ENCODE measurements around the gene HAP1. TPM values are rescaled to one million over a fixed set of nuclear protein-coding genes. Genes with fewer than 3 reads are reported as not detected.
"Not testable (repeated sequence)": the region's sequence is repeated elsewhere in the genome, so short reads cannot be mapped to it uniquely, and the experiment has no call there.

The HAP1 gene
- total and polyA plus RNA-seq, 11 donors: 0.07 to 0.35 (median 0.10) TPM; not detected in 6

GRCh38 chr17:41678411-41678906 lies 56.0 kb downstream of the HAP1 start:
- ATAC-seq: peak in 3 of 4 donors; percentile 30 to 50 (median 49)
- peak in 1 of 5 donors; percentile 12 for DNase-seq
- peak overlapping the region; percentile 65 to 92 (median 76) for H3K27ac ChIP-seq
- intact Hi-C loops (cut with DNase I): no loop called here
- no peak for TF ChIP-seq POLR2A (IDR thresholded peaks at IDR 0.05)
- no peak for TF ChIP-seq CTCF (IDR thresholded peaks at IDR 0.05)
- no peaks in the 10 kb centered on the region for H3K9me3 ChIP-seq
- H3K4me3 ChIP-seq: peak overlapping the region in 10 of 12 donors; percentile 16 to 52 (median 35)
- no peaks in the 10 kb centered on the region for H3K36me3 ChIP-seq
- WGBS, 4 donors: 87 to 95% (median 92%) methylated on average over 2 of the region's 2 CpGs
- peaks cover 0 to 50% (median 2%) of the 10 kb centered on the region in 12 donors for H3K4me1 ChIP-seq
- no peaks in the 10 kb centered on the region for H3K27me3 ChIP-seq

GRCh38 chr17:41676058-41676419 lies 58.4 kb downstream of the HAP1 start:
- DNase-seq (no peak), ATAC-seq (no peak)
- Histone ChIP-seq H3K9me3 (no peaks in the 10 kb centered on the region), H3K27ac (peak overlapping the region in 1 of 12 donors; percentile 32), H3K4me3 (no peak overlapping the region), H3K27me3 (no peaks in the 10 kb centered on the region), H3K4me1 (peaks cover 0 to 58% (median 2%) of the 10 kb centered on the region in 12 donors), H3K36me3 (no peaks in the 10 kb centered on the region)
- intact Hi-C loops (cut with DNase I): no loop called here
- TF ChIP-seq POLR2A (IDR thresholded peaks at IDR 0.05): no peak
- TF ChIP-seq CTCF (IDR thresholded peaks at IDR 0.05): no peak
- WGBS, 4 donors: 90 to 97% (median 92%) methylated on average over 3 of the region's 3 CpGs

- ATAC-seq; intact Hi-C loops (cut with DNase I): not testable (repeated sequence)
Measured at GRCh38 chr17:41675157-41676057, 59.0 kb downstream of the HAP1 start.

More at GRCh38 chr17:41675157-41676057, 59.0 kb downstream of the HAP1 start:
- Histone ChIP-seq H3K4me1 (peaks cover 0 to 58% (median 2%) of the 10 kb centered on the region in 12 donors), H3K27ac (peak overlapping the region in 1 of 12 donors; percentile 32)
- H3K36me3 ChIP-seq, H3K9me3 ChIP-seq, DNase-seq, H3K4me3 ChIP-seq, H3K27me3 ChIP-seq: not testable (repeated sequence)
- 85 to 89% (median 87%) methylated on average over 7 of the region's 7 CpGs for WGBS, 4 donors

Other genes starting within 250 kb of the HAP1 start
- gene KRT36, start 244.7 kb downstream of the HAP1 start, total RNA-seq: not detected
- not detected for gene KRT36, start 244.7 kb downstream of the HAP1 start, polyA plus RNA-seq
- gene KRT13, start 229.0 kb downstream of the HAP1 start, total RNA-seq: under 1 TPM in 1 of 9 donors, not detected in 8; 0.31 TPM
- 1 to 10 TPM in 1 of 2 donors, not detected in 1; 4.1 TPM for gene KRT13, start 229.0 kb downstream of the HAP1 start, polyA plus RNA-seq
- gene KRT15, start 215.8 kb downstream of the HAP1 start, total RNA-seq: under 1 TPM in 1 of 9 donors, not detected in 8; 0.36 TPM
- gene KRT15, start 215.8 kb downstream of the HAP1 start, polyA plus RNA-seq: under 1 TPM in 1 of 2 donors, not detected in 1; 0.14 TPM
- gene KRT19, start 206.3 kb downstream of the HAP1 start, total RNA-seq: 100 to 1,000 TPM in 1 of 9 donors, under 1 TPM in 8; 0.40 to 163 (median 0.75) TPM
- gene KRT19, start 206.3 kb downstream of the HAP1 start, polyA plus RNA-seq: 1 to 10 TPM; 1.6 to 2.1 TPM
- gene KRT9, start 162.6 kb downstream of the HAP1 start, total RNA-seq: not detected
- gene KRT9, start 162.6 kb downstream of the HAP1 start, polyA plus RNA-seq: not detected
- gene KRT14, start 147.7 kb downstream of the HAP1 start, total RNA-seq: under 1 TPM in 2 of 9 donors, not detected in 7; 0.23 to 0.38 TPM
- gene KRT14, start 147.7 kb downstream of the HAP1 start, polyA plus RNA-seq: not detected
- gene KRT16, start 121.9 kb downstream of the HAP1 start, total RNA-seq: not detected
- under 1 TPM in 1 of 2 donors, not detected in 1; 0.06 TPM for gene KRT16, start 121.9 kb downstream of the HAP1 start, polyA plus RNA-seq
- under 1 TPM in 1 of 9 donors, not detected in 8; 0.60 TPM for gene KRT17, start 110.1 kb downstream of the HAP1 start, total RNA-seq
- not detected for gene KRT17, start 110.1 kb downstream of the HAP1 start, polyA plus RNA-seq
- 1,000 to 10,000 TPM in 6 of 9 donors, 100 to 1,000 TPM in 3; 402 to 1,338 (median 1,177) TPM for gene EIF1, start 45.8 kb downstream of the HAP1 start, total RNA-seq
- 1,000 to 10,000 TPM in 1 of 2 donors, 100 to 1,000 TPM in 1; 911 to 1,001 TPM for gene EIF1, start 45.8 kb downstream of the HAP1 start, polyA plus RNA-seq
- gene GAST, start 22.3 kb downstream of the HAP1 start, total RNA-seq: not detected
- not detected for gene GAST, start 22.3 kb downstream of the HAP1 start, polyA plus RNA-seq
- gene JUP, start 52.1 kb upstream of the HAP1 start, total RNA-seq: 100 to 1,000 TPM; 143 to 503 (median 166) TPM
- 100 to 1,000 TPM in 1 of 2 donors, 10 to 100 TPM in 1; 94.6 to 148 TPM for gene JUP, start 52.1 kb upstream of the HAP1 start, polyA plus RNA-seq
- gene P3H4, start 77.3 kb upstream of the HAP1 start, total RNA-seq: 10 to 100 TPM in 1 of 9 donors, 1 to 10 TPM in 8; 2.2 to 10.1 (median 5.3) TPM
- gene P3H4, start 77.3 kb upstream of the HAP1 start, polyA plus RNA-seq: 1 to 10 TPM; 4.2 to 9.4 TPM
- 10 to 100 TPM in 5 of 9 donors, 1 to 10 TPM in 4; 6.5 to 40.4 (median 12.5) TPM for gene FKBP10, start 78.4 kb upstream of the HAP1 start, total RNA-seq
- gene FKBP10, start 78.4 kb upstream of the HAP1 start, polyA plus RNA-seq: 10 to 100 TPM; 11.4 to 25.2 TPM
- 10 to 100 TPM; 16.0 to 26.7 (median 24.1) TPM for gene NT5C3B, start 101.6 kb upstream of the HAP1 start, total RNA-seq
- gene NT5C3B, start 101.6 kb upstream of the HAP1 start, polyA plus RNA-seq: 10 to 100 TPM; 30.0 to 50.9 TPM
- gene KLHL10, start 103.2 kb upstream of the HAP1 start, total RNA-seq: under 1 TPM in 1 of 9 donors, not detected in 8; 0.10 TPM
- under 1 TPM in 1 of 2 donors, not detected in 1; 0.08 TPM for gene KLHL10, start 103.2 kb upstream of the HAP1 start, polyA plus RNA-seq
- 1 to 10 TPM; 2.3 to 5.9 (median 3.6) TPM for gene KLHL11, start 130.8 kb upstream of the HAP1 start, total RNA-seq
- 1 to 10 TPM; 1.1 to 1.9 TPM for gene KLHL11, start 130.8 kb upstream of the HAP1 start, polyA plus RNA-seq
- 10 to 100 TPM; 18.2 to 55.5 (median 34.7) TPM for gene ACLY, start 184.3 kb upstream of the HAP1 start, total RNA-seq
- 10 to 100 TPM in 1 of 2 donors, 1 to 10 TPM in 1; 8.3 to 39.7 TPM for gene ACLY, start 184.3 kb upstream of the HAP1 start, polyA plus RNA-seq
- under 1 TPM in 8 of 9 donors, not detected in 1; 0.38 to 0.96 (median 0.73) TPM for gene ODAD4, start 196.0 kb upstream of the HAP1 start, total RNA-seq
- gene ODAD4, start 196.0 kb upstream of the HAP1 start, polyA plus RNA-seq: 1 to 10 TPM in 1 of 2 donors, under 1 TPM in 1; 0.69 to 1.2 TPM
- gene CNP, start 232.2 kb upstream of the HAP1 start, total RNA-seq: 10 to 100 TPM; 23.3 to 49.1 (median 27.5) TPM
- 10 to 100 TPM; 19.3 to 31.6 TPM for gene CNP, start 232.2 kb upstream of the HAP1 start, polyA plus RNA-seq

Measured in heart left ventricle (tissue), 16 donors.